IPS-NIHi11 (cell line): ENCODE results near the gene PRSS36.
"Not testable (repeated sequence)": the region's sequence is repeated elsewhere in the genome, so short reads cannot be mapped to it uniquely, and the experiment has no call there.

Experiments
- DNase-seq: peaks from one replicate; pipeline ENCODE4 v3.0.0; 2012; ENCODE audit warnings: mixed read lengths, low spot score

PRSS36 gene

GRCh38 chr16:31141489-31142108 lies 8.3 kb downstream of the PRSS36 start:
- DNase-seq: no peak

- DNase-seq: not testable (repeated sequence)
These were observed 8.8 kb downstream of the PRSS36 start for GRCh38 chr16:31141071-31141469.

DNA sequence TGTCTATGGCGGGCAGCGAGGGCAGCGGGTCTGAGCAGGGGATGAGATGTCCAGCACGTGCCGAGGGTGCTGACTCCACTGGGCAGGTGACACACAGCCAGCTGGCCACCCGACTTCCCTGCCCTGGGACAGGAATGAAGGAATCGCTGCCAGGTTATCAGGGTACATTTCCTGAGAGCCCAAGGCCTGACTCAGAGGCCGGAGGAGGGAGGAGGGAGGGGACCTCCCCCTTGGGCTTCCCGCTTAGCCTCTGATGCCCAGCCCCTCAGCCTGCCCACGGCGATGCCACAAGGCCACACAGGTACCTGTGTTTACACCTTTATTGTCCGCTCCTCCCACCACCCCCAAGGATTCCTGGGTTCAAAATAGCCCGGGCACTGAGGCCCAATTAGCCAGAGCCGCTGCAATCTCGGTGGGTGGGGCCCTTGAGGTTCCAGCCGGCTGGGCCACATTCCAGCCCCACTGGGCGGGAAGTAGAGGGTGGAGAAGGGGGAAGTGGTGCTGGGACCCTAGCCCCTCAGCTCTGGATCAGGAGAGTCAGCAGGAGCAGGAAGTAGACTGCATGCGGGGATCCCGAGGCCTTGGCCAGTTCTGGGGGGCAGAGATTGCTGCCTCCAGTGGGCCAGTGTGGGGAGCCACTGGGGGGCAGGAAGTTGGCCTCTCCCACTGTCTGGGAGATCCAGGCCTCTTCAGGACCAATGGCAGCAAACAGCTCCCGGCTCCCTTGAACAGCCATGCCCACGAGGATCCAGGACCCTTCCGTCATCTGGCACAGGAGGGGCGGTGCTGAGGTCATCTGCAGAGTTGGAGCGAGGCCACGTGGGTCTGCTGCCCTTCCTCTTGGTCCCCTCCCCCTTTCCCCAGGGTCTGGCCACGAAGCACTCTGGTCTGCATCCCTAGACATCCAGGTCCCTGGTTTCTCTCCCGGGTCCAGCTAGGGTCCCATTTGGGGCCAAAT lies 11.0 kb downstream of the PRSS36 start:
- peak; percentile 42 for DNase-seq

DNA sequence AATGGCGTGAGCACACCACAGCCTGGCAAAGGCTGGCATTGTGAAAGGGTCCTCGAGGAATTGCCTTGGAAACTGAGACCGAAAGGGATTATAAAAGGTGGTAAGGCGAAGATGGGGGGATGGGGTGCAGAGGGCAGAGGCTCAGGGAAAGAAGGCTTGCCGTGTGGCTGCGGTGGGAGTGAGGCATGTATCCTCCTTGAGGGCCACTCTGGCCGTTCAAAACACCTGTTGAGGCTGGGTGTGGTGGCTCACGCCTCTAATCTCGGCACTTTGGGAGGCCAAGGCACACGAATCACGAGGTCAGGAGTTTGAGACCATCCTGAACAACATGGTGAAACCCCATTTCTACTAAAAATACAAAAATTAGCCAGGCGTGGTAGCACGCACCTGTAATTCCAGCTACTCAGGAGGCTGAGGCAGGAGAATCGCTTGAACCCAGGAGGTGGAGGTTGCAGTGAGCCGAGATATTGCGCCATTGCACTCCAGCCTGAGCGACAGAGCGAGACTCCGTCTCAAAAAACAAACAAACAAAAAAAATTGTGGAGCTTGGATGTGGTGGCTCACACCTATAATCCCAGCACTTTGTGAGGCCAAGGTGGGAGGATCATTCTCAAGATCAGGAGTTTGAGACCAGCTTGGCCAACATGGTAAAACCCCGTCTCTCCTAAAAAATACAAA lies 12.9 kb downstream of the PRSS36 start:
- not testable (repeated sequence) for DNase-seq

DNA sequence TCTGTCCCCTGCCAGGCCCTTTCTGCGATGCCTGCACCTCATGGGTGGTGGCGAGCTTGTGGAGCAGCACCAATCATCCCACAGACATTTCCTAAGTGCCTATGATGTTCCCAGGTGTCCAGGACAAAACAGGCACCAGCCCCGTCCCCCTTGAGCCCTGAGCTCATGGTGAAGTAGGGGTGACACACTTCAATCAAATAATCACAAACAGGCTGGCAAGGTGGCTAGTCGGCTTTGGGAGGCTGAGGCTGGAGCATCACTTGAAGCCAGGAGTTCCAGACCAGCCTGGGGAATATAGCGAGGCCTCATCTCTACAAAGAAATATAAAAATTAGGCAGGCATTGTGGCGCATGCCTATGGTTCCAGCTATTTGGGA lies 13.6 kb downstream of the PRSS36 start:
- no peak for DNase-seq

DNA sequence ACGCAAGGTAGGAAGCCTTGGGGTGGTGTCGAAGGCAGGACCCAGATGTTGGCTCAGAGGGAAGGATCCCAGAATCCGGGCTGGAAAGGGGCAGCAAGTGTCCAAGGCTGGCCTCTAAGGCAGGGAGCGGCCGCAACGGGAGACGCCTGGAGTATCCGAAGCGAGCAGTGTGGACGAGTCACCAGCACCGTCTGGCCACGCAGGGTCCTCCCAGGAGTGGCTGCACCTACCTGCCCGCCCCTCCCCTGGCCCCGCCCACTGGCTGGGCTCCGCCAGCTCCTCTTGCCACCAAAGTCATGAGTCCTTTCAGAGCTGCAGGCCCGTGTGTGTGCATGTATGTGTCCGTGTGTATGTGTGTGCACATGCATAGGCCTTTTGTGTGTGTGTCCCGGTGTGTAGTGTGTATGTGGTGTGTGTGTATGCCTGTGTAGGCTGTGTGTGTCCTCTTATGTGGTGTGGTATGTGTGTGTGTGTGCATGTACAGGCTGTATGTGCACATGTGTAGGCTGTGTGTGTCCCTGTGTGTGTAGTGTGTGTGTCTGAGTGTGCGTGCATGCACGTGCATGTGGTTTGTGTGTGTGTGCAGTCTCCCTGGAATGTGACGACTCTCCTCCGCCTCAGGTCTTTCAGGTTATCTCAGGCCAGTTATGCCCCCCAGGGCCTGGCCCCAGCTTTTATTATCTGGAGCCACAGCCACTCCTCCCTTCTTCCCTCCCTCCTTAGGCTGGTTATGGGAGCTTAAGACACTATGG lies 14.2 kb downstream of the PRSS36 start, which contains the start of gene PRSS8:
PRSS8 (minus strand) TSS at position 193 of the 752 bp plus-strand sequence. CDS start 229 bp downstream, outside the sequence.
- peak; percentile 67 for DNase-seq

GRCh38 chr16:31134625-31135534 lies 15.0 kb downstream of the PRSS36 start:
- DNase-seq: peak; percentile 65

GRCh38 chr16:31134091-31134571 lies 15.7 kb downstream of the PRSS36 start:
- DNase-seq: peak; percentile 34

- no peak for DNase-seq
These were observed 16.8 kb downstream of the PRSS36 start for GRCh38 chr16:31133046-31133501.

GRCh38 chr16:31132303-31132979 lies 17.4 kb downstream of the PRSS36 start:
- DNase-seq: no peak

- no peak for DNase-seq
These were observed 18.0 kb downstream of the PRSS36 start for GRCh38 chr16:31131841-31132271.

GRCh38 chr16:31131416-31131815 lies 18.4 kb downstream of the PRSS36 start:
- DNase-seq: no peak

DNA sequence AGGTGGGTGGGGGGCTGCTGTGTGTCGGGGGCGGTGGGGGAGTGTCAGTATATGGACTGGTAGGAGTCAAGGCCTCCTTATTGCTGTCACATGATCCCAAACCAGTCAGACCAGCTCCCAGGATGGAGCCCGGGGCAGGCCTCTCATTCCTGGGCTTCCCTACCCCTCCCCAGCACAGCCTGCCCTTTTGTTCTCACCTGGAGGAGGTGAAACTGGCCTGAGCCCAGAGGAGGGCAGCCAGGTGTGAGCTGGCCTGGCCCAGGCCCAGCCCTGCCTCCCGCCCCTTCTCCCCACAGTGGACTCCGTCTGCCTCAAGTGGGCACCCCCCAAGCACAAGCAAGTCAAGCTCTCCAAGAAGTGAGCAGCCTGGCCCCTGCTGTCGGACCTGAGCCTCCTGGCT lies 19.0 kb downstream of the PRSS36 start:
- DNase-seq: peak; percentile 77

GRCh38 chr16:31130336-31130891 lies 19.5 kb downstream of the PRSS36 start:
- no peak for DNase-seq

GRCh38 chr16:31129568-31130335 lies 20.1 kb downstream of the PRSS36 start:
- no peak for DNase-seq

GRCh38 chr16:31128711-31129567 lies 20.9 kb downstream of the PRSS36 start:
- no peak for DNase-seq

- DNase-seq: no peak
These were observed 22.7 kb downstream of the PRSS36 start for GRCh38 chr16:31127182-31127581.

- DNase-seq: no peak
These were observed 24.0 kb downstream of the PRSS36 start for GRCh38 chr16:31125844-31126243.
